NT2/D1 (cell line): ENCODE results near the gene LRRC32.
"Not testable (repeated sequence)": the region's sequence is repeated elsewhere in the genome, so short reads cannot be mapped to it uniquely, and the experiment has no call there.

Source experiments
- DNase-seq: peaks from one replicate; pipeline ENCODE4 v3.0.0-alpha.2; 2011; ENCODE audit warnings: low read depth, low spot score
- H3K27me3 ChIP-seq: 2 replicates; pipeline ENCODE4 v1.6.0; 2011; ENCODE audit warnings: mild to moderate bottlenecking; ENCODE audit not compliant: insufficient read length, insufficient read depth
- H3K36me3 ChIP-seq: 2 replicates; pipeline ENCODE4 v1.6.1; 2011; ENCODE audit warnings: mild to moderate bottlenecking, low read length, mixed read lengths; ENCODE audit not compliant: insufficient read depth, insufficient read length
- H3K4me1 ChIP-seq: 2 replicates; pipeline ENCODE4 v1.5.1; 2011; ENCODE audit not compliant: insufficient read depth, insufficient read length
- H3K4me3 ChIP-seq: 2 replicates; pipeline ENCODE4 v1.5.1; 2011; ENCODE audit warnings: low read depth; ENCODE audit not compliant: insufficient read length
- H3K9ac ChIP-seq: 2 replicates; pipeline ENCODE4 v1.6.0; 2011; ENCODE audit warnings: low read depth; ENCODE audit not compliant: insufficient read length
- H3K9me3 ChIP-seq: 2 replicates; pipeline ENCODE4 v1.5.1; 2011; ENCODE audit warnings: mild to moderate bottlenecking, low read length; ENCODE audit not compliant: insufficient read depth
- SUZ12 ChIP-seq: IDR thresholded peaks from 2 replicates; pipeline ENCODE4 v1.6.1; 2011; ENCODE audit not compliant: insufficient read length, insufficient read depth; ENCODE audit errors: extremely low read depth
- YY1 ChIP-seq: IDR thresholded peaks from 2 replicates; pipeline ENCODE4 v1.6.1; 2011; ENCODE audit not compliant: insufficient read length, insufficient read depth
- ZNF274 ChIP-seq: IDR thresholded peaks from 2 replicates; pipeline ENCODE4 v1.6.1; 2011; ENCODE audit warnings: mild to moderate bottlenecking, low read depth, low read length

Gene LRRC32

GRCh38 chr11:76612226-76612625, 58.3 kb downstream of the LRRC32 start:
- H3K9me3 ChIP-seq, result peaks cover 5% of the 10 kb centered on the region; the same call in 1 of the 2 replicates
- no peak overlapping the region for H3K9ac ChIP-seq
- no peak overlapping the region for H3K4me3 ChIP-seq
- DNase-seq, result no peak
- no peaks in the 10 kb centered on the region for H3K36me3 ChIP-seq
- H3K4me1 ChIP-seq, result peaks cover 10% of the 10 kb centered on the region
- no peaks in the 10 kb centered on the region for H3K27me3 ChIP-seq
- TF ChIP-seq YY1 (no peak), ZNF274 (no peak), SUZ12 (no peak)

DNA sequence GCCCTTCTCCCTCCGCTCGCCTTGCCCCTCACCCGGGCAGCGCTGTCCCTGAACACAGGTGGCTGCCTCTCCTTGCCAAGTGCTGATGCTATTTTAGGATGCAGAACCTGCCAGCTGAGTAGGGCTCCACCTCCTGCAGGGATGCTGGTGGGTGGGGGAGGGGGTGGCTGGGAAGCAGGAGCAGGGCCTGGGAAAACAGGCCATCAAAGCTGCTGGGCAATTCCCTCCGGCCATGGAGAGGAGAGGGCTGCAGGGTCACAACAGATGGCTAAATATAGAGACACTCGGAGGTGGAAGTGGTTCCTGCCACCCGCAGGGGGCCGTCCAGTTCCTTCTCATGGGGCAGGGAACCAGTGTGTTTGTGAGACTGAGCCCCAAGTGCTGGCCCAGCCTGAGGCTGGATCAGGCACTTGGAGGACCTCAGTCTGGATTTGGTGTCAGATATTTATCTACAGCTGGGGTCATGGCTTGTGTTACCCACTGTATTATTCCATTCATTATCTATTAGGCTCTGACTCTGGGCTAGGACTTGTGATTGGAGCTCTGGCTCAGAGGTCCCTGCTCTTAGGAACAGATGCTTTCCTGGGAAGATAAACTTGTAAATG, 59.6 kb downstream of the LRRC32 start:
- peaks cover 13% of the 10 kb centered on the region for H3K4me1 ChIP-seq
- no peaks in the 10 kb centered on the region for H3K9me3 ChIP-seq
- no peaks in the 10 kb centered on the region for H3K27me3 ChIP-seq
- H3K36me3 ChIP-seq, result no peaks in the 10 kb centered on the region
- DNase-seq, result no peak
- H3K9ac ChIP-seq, result no peak overlapping the region
- H3K4me3 ChIP-seq, result no peak overlapping the region
- TF ChIP-seq YY1 (no peak), ZNF274 (no peak), SUZ12 (no peak)

DNA sequence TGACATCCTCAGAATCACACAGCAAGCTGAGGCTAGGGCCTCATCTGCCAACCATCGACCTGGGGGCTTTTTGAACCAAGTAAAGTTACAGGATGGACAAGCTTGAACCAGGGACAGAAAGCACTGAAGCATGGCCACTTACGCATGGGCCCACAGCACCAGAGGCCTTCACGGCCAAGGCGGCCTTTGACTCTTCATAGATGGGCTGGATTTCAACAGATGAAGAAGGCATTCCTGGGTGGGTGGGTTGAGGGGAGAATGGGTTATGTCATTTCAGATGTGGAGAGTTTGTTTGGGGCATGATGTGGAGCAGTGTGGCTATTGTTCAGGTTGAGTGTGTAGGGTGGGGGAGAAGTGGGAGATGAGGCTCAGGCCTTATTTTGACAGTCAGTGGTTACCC, 60.2 kb downstream of the LRRC32 start:
- DNase-seq, result no peak

GRCh38 chr11:76609736-76610370, 60.7 kb downstream of the LRRC32 start:
- Histone ChIP-seq H3K27me3 (no peaks in the 10 kb centered on the region), H3K4me3 (no peak overlapping the region), H3K9me3 (no peaks in the 10 kb centered on the region), H3K4me1 (peaks cover 13% of the 10 kb centered on the region), H3K36me3 (no peaks in the 10 kb centered on the region), H3K9ac (no peak overlapping the region)
- no peak for TF ChIP-seq SUZ12
- no peak for TF ChIP-seq YY1
- no peak for TF ChIP-seq ZNF274
- peak; percentile 50 for DNase-seq

More for the DNA sequence above, 60.2 kb downstream of the LRRC32 start:
- TF ChIP-seq YY1 (no peak), SUZ12 (no peak), ZNF274 (no peak)
- Histone ChIP-seq H3K4me3 (no peak overlapping the region), H3K4me1 (peaks cover 13% of the 10 kb centered on the region), H3K36me3 (no peaks in the 10 kb centered on the region), H3K9me3 (no peaks in the 10 kb centered on the region), H3K27me3 (no peaks in the 10 kb centered on the region), H3K9ac (no peak overlapping the region)

GRCh38 chr11:76608879-76609460, 61.6 kb downstream of the LRRC32 start:
- H3K4me3 ChIP-seq, DNase-seq, H3K9me3 ChIP-seq, H3K36me3 ChIP-seq, H3K9ac ChIP-seq, H3K27me3 ChIP-seq: not testable (repeated sequence)
- peaks cover 13% of the 10 kb centered on the region for H3K4me1 ChIP-seq

- H3K4me3 ChIP-seq, H3K9ac ChIP-seq, DNase-seq: not testable (repeated sequence)
These were observed 62.3 kb downstream of the LRRC32 start for GRCh38 chr11:76608228-76608627.

More at GRCh38 chr11:76608228-76608627, 62.3 kb downstream of the LRRC32 start:
- not testable (repeated sequence) for H3K36me3 ChIP-seq, H3K27me3 ChIP-seq, H3K9me3 ChIP-seq
- H3K4me1 ChIP-seq, result peaks cover 13% of the 10 kb centered on the region
